DND-41 (cell line): ENCODE measurements around the gene SLC25A26.

Experiments used
- CTCF ChIP-seq: IDR thresholded peaks from 2 replicates; pipeline ENCODE4 v1.5.1; 2012; ENCODE audit warnings: borderline replicate concordance, low read length, moderate library complexity, mild to moderate bottlenecking; ENCODE audit not compliant: poor library complexity, severe bottlenecking; ENCODE audit errors: extremely low read depth
- EZH2 ChIP-seq: IDR thresholded peaks from 3 replicates; pipeline ENCODE4 v1.6.1; 2012; ENCODE audit warnings: borderline replicate concordance, low read depth, mild to moderate bottlenecking, moderate library complexity, low read length, inconsistent platforms; ENCODE audit not compliant: severe bottlenecking

- TF ChIP-seq CTCF (no peak), EZH2 (no peak)
These were observed 12.6 kb upstream of the SLC25A26 start for GRCh38 chr3:66208189-66208588.
